Activated CD4-positive, alpha-beta T cell treated with anti-CD3 and anti-CD28 coated beads, Interleukin-2, amount 10 ng/mL, durations not matched to agents 24 days and 14 days (primary cell): Measurements from ENCODE around the gene AIMP1. TPM values are rescaled to one million over a fixed set of nuclear protein-coding genes. Genes with fewer than 3 reads are reported as not detected.

Experiments used
- DNase-seq: peaks from one replicate; pipeline ENCODE4 v3.0.0; 2022
- H3K27ac Mint-ChIP-seq: one replicate; pipeline ENCODE4 v1.8.0; 2022; ENCODE audit warnings: mild to moderate bottlenecking, mixed read lengths
- H3K27me3 Mint-ChIP-seq: one replicate; pipeline ENCODE4 v1.8.0; 2022; ENCODE audit warnings: mixed read lengths
- H3K36me3 Mint-ChIP-seq: one replicate; pipeline ENCODE4 v1.8.0; 2022; ENCODE audit warnings: low read depth, mild to moderate bottlenecking, mixed read lengths
- H3K4me1 Mint-ChIP-seq: one replicate; pipeline ENCODE4 v1.8.0; 2021; ENCODE audit warnings: mixed read lengths
- H3K4me3 Mint-ChIP-seq: one replicate; pipeline ENCODE4 v1.8.0; 2022; ENCODE audit warnings: mild to moderate bottlenecking, moderate library complexity, mixed read lengths
- H3K9me3 Mint-ChIP-seq: one replicate; pipeline ENCODE4 v1.8.0; 2021; ENCODE audit warnings: mixed read lengths
- intact Hi-C: fragments of 100-400 bp; cut with micrococcal nuclease; formaldehyde crosslinking; loops from one replicate; pipeline ENCODE4 v1.15.1; 2023
- total RNA-seq: library from RNA; stranded (reverse); gene quantifications from 2 replicates; pipeline ENCODE4 v1.2.3, GENCODE V29; 2022

AIMP1 gene
- total RNA-seq, 1 donor from 2014 or later = 84.7 TPM

DNA sequence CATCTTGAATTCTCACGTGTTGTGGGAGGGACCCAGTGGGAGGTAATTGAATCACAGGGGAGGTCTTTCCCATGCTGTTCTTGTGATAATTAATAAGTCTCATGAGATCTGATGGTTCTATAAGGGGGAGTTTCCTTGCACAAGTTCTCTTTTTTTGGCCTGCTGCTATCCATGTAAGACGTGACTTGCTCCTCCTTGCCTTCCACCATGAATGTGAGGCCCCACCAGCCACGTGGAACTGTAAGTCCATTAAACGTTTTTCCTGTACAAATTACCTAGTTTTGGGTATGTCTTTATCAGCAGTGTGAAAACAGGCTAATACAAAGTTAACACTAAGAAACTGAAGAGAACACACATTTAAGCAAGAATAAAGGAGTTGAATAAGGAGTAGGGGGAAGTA lies 16.4 kb upstream of the AIMP1 start:
- H3K4me1 Mint-ChIP-seq = no peaks in the 10 kb centered on the region
- intact Hi-C loops = no loop called here
- H3K36me3 Mint-ChIP-seq = peaks cover 14% of the 10 kb centered on the region
- no peaks in the 10 kb centered on the region for H3K27me3 Mint-ChIP-seq
- no peak for DNase-seq
- H3K27ac Mint-ChIP-seq = no peak overlapping the region
- no peaks in the 10 kb centered on the region for H3K9me3 Mint-ChIP-seq
- H3K4me3 Mint-ChIP-seq = no peak overlapping the region

DNA sequence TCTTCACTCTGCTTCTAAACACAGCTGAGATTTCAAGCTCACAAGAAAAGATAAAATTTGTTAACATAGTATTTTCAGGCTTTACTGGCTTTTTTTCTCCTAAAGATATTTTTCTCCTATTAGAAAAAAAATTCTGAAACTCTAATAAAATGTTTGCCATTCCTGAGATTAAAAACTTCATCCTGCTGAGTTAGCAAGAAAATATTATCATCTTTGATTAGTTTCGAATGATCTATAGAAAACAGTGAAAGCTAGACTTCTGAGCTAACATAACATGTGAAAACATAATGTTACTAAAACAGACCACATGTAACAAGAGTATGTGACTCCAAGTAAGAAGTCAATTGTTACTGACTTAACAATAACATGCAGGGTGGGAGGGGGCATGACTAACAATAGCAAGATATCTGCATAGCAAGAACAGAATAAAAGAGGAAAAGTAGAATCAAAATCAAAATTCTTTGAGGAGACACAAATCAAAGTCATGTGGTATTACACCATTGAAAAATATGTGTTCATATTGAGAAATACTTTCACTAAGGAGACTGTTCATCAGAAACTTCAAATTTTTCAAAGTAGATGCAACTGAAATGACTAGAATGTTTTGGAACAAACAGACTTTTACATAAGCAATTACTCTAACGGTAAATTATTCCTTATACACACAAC lies 14.8 kb upstream of the AIMP1 start:
- Mint-ChIP-seq H3K36me3 (peaks cover 16% of the 10 kb centered on the region), H3K27ac (no peak overlapping the region), H3K4me1 (no peaks in the 10 kb centered on the region), H3K27me3 (no peaks in the 10 kb centered on the region), H3K9me3 (no peaks in the 10 kb centered on the region), H3K4me3 (no peak overlapping the region)
- DNase-seq = no peak
- intact Hi-C loops = no loop called here

DNA sequence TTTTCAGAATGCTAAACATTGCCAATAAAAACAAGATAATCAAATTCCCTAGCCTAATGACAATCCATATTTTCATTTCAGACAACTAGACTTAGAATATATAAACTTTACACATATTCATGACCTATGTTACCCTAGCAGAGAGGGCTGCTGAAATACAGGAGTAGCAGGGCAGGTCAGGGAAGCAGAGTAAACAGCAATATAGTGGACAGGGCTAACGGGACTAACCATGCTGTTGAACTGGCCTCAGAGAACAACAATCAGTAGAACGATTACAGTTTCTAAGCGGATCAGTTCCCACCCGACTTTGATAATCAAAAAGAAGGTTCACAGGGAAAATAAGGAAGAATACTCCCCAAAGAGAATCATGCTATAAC lies 14.3 kb upstream of the AIMP1 start:
- no peaks in the 10 kb centered on the region for H3K27me3 Mint-ChIP-seq

DNA sequence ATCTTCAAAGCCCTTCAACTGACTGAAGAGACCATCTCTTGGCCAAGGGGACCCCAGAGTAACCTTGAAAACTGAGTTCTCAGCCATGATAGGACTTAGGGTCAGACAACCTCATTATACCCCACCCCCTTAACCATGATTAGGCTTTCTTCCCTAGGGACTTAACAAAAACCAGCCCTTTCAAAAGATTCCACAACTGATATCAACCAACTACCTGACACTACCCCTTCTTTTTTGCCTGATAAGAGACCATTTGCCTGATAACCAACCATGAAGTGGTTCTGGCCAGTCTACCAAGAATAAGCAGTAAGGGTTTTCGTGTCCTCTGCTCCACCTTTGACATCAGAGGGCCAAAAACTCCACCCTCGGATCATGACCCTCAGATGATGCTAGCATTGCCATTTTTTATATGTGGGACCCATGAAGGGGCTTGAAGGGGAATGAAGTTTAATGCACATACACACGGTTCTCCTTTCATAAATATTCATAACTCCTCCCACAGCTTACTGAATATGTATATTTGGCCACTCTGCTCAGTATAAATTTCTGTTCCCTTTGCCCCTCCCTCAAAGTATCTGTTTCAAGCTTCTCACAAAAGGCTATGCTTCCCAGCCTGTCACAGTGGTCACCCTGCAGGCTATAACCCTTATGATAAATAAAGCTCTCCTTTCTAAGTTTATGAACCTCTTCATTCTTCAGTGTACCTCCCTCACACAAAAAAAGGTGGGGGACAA lies 12.6 kb upstream of the AIMP1 start:
- intact Hi-C loops = no loop called here
- no peak for DNase-seq
- H3K27me3 Mint-ChIP-seq = no peaks in the 10 kb centered on the region
- no peaks in the 10 kb centered on the region for H3K9me3 Mint-ChIP-seq
- H3K27ac Mint-ChIP-seq = no peak overlapping the region
- no peak overlapping the region for H3K4me3 Mint-ChIP-seq
- peaks cover 24% of the 10 kb centered on the region for H3K36me3 Mint-ChIP-seq
- peaks cover 2% of the 10 kb centered on the region for H3K4me1 Mint-ChIP-seq

More for the DNA sequence above, 14.3 kb upstream of the AIMP1 start:
- Mint-ChIP-seq H3K9me3 (no peaks in the 10 kb centered on the region), H3K4me3 (no peak overlapping the region), H3K4me1 (no peaks in the 10 kb centered on the region), H3K36me3 (peaks cover 21% of the 10 kb centered on the region), H3K27ac (no peak overlapping the region)
- intact Hi-C loops = no loop called here
- DNase-seq = no peak

DNA sequence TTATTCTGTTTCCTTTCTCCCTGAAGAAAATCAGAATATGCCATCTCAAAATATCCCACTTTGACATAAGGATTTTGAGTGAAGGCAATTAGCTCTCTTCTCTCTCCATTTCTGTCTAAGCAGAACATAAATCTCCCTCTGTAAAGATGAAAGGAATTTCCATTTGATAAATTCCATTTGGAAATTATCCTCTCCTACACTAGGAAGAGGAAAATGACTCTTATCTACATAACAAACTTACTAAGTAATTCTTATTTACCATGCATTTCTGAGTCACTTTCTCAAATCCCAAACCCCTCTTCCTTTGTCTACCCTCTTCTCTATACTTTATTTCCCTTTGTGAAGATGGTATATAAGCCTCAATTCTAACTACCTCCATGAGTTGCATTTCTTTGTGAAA lies 11.7 kb upstream of the AIMP1 start:
- H3K4me3 Mint-ChIP-seq = no peak overlapping the region
- no peak for DNase-seq
- H3K36me3 Mint-ChIP-seq = peaks cover 23% of the 10 kb centered on the region
- no peaks in the 10 kb centered on the region for H3K27me3 Mint-ChIP-seq
- peaks cover 2% of the 10 kb centered on the region for H3K4me1 Mint-ChIP-seq
- intact Hi-C loops = no loop called here
- no peak overlapping the region for H3K27ac Mint-ChIP-seq
- H3K9me3 Mint-ChIP-seq = no peaks in the 10 kb centered on the region

DNA sequence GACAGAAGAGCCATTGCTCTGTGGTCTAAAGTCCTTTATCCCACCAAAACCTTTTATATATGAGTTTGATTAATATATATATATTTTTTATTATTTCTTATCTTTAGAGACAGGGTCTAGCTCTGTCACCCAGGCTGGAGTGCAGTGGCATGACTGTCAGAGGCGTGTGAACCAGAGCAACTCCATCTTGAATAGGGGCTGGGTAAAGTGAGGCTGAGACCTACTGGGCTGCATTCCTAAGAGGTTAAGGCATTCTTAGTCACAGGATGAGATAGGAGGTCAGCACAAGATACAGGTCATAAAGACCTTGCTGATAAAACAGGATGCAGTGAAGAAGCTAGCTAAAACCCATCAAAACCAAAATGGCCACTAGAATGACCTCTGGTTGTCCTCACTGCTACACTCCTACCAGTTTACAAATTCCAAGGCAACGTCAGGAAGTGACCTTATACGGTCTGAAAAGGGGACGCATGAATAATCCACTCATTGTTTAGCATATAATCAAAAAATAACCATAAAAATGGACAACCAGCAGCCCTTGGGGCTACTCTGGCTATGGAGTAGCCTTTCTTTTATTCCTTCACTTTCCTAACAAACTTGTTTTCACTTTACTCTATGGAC lies 10.8 kb upstream of the AIMP1 start:
- H3K36me3 Mint-ChIP-seq = peaks cover 19% of the 10 kb centered on the region
- H3K9me3 Mint-ChIP-seq = no peaks in the 10 kb centered on the region
- H3K27ac Mint-ChIP-seq = no peak overlapping the region
- H3K27me3 Mint-ChIP-seq = no peaks in the 10 kb centered on the region
- no peak overlapping the region for H3K4me3 Mint-ChIP-seq
- H3K4me1 Mint-ChIP-seq = peaks cover 2% of the 10 kb centered on the region
- no peak for DNase-seq
- intact Hi-C loops = no loop called here

DNA sequence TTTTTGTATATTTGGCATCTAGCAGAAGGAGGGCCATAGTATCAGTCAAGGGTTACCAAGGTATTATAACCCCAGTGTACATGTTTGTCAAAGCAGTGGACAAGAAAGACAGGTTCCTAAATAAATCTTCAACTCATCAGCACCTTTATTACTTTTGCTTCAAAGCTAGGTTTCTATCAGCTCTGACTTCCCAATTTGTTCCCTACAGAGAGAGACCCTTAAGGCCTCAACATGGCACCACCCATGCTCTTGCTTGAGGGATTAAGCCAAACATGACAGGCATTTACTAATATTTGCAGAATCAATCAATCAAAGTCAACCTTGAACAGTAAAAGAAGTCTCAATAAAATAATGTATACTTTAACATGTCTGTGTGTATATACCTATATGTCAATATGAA lies 9.8 kb upstream of the AIMP1 start:
- no peaks in the 10 kb centered on the region for H3K27me3 Mint-ChIP-seq
- no peak for DNase-seq
- intact Hi-C loops = no loop called here
- no peaks in the 10 kb centered on the region for H3K9me3 Mint-ChIP-seq
- H3K36me3 Mint-ChIP-seq = peaks cover 18% of the 10 kb centered on the region
- H3K27ac Mint-ChIP-seq = no peak overlapping the region
- no peak overlapping the region for H3K4me3 Mint-ChIP-seq
- peaks cover 2% of the 10 kb centered on the region for H3K4me1 Mint-ChIP-seq

DNA sequence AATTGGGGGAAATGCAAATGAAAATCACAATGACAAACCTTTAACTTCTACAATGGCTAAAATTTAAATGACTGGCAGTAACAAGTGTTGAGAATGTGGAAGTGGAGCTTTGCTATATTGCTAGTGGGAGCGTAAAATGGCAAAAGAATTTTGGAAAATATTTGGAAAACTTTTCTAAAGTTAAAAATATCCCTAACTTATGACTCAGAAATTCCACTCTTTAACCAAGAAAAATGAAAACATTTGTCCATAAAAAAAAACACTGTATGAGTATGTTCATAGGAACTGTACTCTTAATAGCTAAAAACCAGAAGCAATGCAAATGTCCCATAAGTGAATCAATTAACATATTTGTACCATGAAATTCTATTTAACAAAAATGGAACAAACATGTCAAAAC lies 4.0 kb upstream of the AIMP1 start:
- no peaks in the 10 kb centered on the region for H3K9me3 Mint-ChIP-seq
- peaks cover 16% of the 10 kb centered on the region for H3K4me1 Mint-ChIP-seq
- intact Hi-C loops = no loop called here
- H3K4me3 Mint-ChIP-seq = no peak overlapping the region
- H3K36me3 Mint-ChIP-seq = peaks cover 6% of the 10 kb centered on the region
- H3K27me3 Mint-ChIP-seq = no peaks in the 10 kb centered on the region
- no peak for DNase-seq
- no peak overlapping the region for H3K27ac Mint-ChIP-seq

DNA sequence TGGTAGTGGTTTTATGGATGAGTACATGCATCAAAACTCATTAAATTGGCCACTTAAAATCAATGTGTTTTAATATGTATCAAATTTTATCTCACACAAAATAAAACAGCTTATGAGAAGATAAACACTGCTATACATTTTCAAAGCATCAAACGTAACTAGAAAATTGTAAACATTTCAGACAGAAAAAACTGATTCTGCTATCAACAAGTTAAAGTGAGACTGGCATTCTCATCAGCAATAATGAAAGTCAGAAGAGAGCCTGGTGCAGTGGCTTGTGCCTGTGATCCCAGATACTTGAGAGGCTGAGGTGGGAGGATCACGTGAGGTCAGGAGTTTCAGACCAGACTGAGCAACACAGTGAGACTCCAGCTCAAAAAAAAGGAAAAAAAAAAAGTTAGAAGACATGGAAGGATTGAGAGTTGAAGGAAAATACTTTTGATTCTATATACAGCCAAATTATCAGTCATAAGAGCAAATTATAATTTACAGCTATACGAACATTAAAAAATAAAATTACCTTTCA lies 3.3 kb upstream of the AIMP1 start:
- Mint-ChIP-seq H3K27ac (no peak overlapping the region), H3K27me3 (no peaks in the 10 kb centered on the region), H3K4me1 (peaks cover 16% of the 10 kb centered on the region), H3K9me3 (no peaks in the 10 kb centered on the region), H3K4me3 (peak overlapping the region; percentile 10), H3K36me3 (peaks cover 6% of the 10 kb centered on the region)
- intact Hi-C loops = no loop called here
- DNase-seq = no peak

DNA sequence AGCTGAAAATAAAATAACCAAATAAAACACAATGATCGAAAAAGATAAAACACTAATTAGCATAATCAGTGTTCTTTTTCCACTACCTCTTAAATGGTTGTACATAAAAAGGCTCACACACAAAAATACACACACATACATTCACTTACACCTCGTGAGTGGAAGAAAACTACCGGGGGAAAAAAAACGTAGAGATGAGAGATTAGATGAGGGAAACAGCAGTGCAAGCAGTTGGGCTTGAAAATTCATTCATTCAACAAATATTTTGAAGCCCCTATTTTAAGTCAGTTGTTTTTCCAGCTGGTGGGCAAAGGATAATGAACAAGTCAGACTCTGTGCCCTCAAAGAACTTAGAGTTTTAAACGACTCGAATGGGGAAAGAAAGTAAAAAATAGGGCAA lies 1.4 kb upstream of the AIMP1 start:
- Mint-ChIP-seq H3K36me3 (peaks cover 3% of the 10 kb centered on the region), H3K27me3 (no peaks in the 10 kb centered on the region), H3K4me1 (peaks cover 23% of the 10 kb centered on the region), H3K27ac (peak overlapping the region; percentile 87), H3K9me3 (no peaks in the 10 kb centered on the region), H3K4me3 (no peak overlapping the region)
- intact Hi-C loops = loop anchor here (5.0 kb wide), 3 partner anchors 608 to 1407 kb away; partner anchors contain the start of genes GSTCD, INTS12, PAPSS1 and PPA2
- no peak for DNase-seq

DNA sequence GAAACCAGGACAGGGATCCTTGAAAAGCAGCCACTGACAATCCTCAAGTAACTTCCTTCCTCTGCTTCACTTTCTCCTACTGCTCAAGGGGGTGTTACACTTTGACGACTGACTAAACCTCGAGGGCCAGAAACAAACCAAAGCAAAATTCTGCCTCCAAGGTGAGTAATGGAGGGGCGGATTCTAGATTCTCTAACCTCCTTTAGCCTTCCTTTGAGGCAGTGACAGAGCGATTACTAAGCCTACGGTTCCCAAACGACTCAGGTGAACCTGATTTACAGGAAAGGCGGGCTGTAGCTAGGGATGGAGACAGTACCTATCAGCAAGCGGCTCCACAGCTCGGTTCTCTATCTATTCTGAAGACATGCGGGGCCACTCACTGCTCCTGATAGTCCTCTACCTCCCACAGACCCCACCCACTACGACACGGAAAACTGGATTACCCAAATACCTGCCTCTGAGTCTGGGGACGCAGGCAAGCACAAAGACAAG lies 828 bp upstream of the AIMP1 start:
- H3K9me3 Mint-ChIP-seq = peaks cover 3% of the 10 kb centered on the region
- no peak for DNase-seq
- no peak overlapping the region for H3K27ac Mint-ChIP-seq
- peaks cover 9% of the 10 kb centered on the region for H3K36me3 Mint-ChIP-seq
- no peaks in the 10 kb centered on the region for H3K27me3 Mint-ChIP-seq
- H3K4me3 Mint-ChIP-seq = no peak overlapping the region
- peaks cover 23% of the 10 kb centered on the region for H3K4me1 Mint-ChIP-seq
- intact Hi-C loops = loop anchor here (5.0 kb wide), 3 partner anchors 608 to 1407 kb away; partner anchors contain the start of genes GSTCD, INTS12, PAPSS1 and PPA2

DNA sequence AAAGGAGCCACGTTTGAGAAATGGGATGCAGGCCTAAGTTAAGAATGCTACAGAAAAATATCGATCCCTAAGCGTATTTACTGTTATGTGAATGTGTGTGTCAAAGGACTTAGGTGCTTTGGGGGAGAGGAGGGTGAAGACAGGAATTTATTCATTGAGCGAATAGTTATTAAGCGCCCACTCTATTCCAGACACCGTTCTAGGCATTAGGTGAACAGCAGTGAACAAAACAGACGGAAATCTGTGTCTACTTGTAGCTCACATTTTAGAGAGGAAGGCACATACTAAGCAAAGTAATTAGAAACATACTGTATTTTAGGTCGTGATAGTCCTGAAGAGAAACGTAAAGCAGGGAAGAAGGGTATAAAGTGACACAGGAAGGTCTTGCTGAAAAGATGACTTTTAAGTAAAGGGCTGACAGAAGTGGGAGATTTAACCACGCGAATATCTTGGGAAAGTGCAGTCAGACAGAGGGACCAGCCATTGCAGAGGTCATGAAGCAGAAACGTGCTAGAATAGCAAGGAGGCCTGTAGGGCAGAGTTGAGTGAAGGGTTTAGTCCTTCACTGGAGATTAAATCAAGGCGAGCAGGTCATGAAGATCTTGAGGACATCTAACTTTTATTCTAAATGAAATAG lies 541 bp downstream of the AIMP1 start:
- peaks cover 24% of the 10 kb centered on the region for H3K4me1 Mint-ChIP-seq
- H3K27me3 Mint-ChIP-seq = no peaks in the 10 kb centered on the region
- DNase-seq = peak; percentile 64
- no peak overlapping the region for H3K27ac Mint-ChIP-seq
- peaks cover 18% of the 10 kb centered on the region for H3K36me3 Mint-ChIP-seq
- intact Hi-C loops = loop anchor here (5.0 kb wide), 3 partner anchors 610 to 1405 kb away; partner anchors contain the start of genes GSTCD, INTS12, PAPSS1 and PPA2
- peaks cover 3% of the 10 kb centered on the region for H3K9me3 Mint-ChIP-seq
- H3K4me3 Mint-ChIP-seq = no peak overlapping the region

DNA sequence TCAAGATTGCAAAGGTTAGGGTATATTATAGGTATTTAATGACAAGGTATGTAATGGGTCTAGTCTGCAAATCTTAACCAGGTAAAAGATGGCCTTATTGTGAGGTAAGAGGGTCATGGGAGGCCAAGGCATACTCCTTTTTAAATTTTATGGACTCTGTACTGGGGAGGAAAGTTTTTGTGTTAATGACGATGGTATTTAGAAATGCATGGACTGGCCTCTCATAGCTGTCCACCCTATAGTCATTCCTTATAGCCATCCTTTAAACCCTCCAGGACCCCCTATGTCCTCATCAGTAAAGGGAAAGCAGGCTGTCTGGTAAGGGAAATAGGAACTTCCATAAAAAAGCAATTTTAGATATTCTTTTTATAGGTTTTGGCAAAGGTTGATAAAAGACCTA lies 1.5 kb downstream of the AIMP1 start:
- Mint-ChIP-seq H3K27ac (no peak overlapping the region), H3K4me1 (peaks cover 25% of the 10 kb centered on the region), H3K4me3 (no peak overlapping the region), H3K36me3 (peaks cover 17% of the 10 kb centered on the region), H3K9me3 (peaks cover 3% of the 10 kb centered on the region), H3K27me3 (no peaks in the 10 kb centered on the region)
- DNase-seq = no peak
- intact Hi-C loops = loop anchor here (5.0 kb wide), 3 partner anchors 611 to 1404 kb away; partner anchors contain the start of genes GSTCD, INTS12, PAPSS1 and PPA2
